NB4 (cell line): ENCODE data around the gene RAP1GAP2.

Experiments
- MAX ChIP-seq: IDR thresholded peaks from 2 replicates; pipeline ENCODE4 v1.6.1; 2011; ENCODE audit warnings: low read depth, low read length
- POLR2A ChIP-seq: IDR thresholded peaks from 2 replicates; pipeline ENCODE4 v1.6.1; 2011; ENCODE audit warnings: mild to moderate bottlenecking; ENCODE audit not compliant: insufficient read length; ENCODE audit errors: extremely low read depth
- TF ChIP-seq, protein P1 (sequence below): IDR thresholded peaks from one replicate; pipeline ENCODE4 v1.5.1; 2012; ENCODE audit warnings: low read depth, low read length

GRCh38 chr17:2959371-2960130, 163.3 kb downstream of the RAP1GAP2 start:
- TF ChIP-seq, protein P1, sequence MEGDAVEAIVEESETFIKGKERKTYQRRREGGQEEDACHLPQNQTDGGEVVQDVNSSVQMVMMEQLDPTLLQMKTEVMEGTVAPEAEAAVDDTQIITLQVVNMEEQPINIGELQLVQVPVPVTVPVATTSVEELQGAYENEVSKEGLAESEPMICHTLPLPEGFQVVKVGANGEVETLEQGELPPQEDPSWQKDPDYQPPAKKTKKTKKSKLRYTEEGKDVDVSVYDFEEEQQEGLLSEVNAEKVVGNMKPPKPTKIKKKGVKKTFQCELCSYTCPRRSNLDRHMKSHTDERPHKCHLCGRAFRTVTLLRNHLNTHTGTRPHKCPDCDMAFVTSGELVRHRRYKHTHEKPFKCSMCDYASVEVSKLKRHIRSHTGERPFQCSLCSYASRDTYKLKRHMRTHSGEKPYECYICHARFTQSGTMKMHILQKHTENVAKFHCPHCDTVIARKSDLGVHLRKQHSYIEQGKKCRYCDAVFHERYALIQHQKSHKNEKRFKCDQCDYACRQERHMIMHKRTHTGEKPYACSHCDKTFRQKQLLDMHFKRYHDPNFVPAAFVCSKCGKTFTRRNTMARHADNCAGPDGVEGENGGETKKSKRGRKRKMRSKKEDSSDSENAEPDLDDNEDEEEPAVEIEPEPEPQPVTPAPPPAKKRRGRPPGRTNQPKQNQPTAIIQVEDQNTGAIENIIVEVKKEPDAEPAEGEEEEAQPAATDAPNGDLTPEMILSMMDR, result no peak
- TF ChIP-seq POLR2A (no peak), MAX (no peak)
